IPS-NIHi11 (cell line): ENCODE results near the gene PPIL3.
"Not testable (repeated sequence)": the region's sequence is repeated elsewhere in the genome, so short reads cannot be mapped to it uniquely, and the experiment has no call there.

Source experiments
- DNase-seq: peaks from one replicate; pipeline ENCODE4 v3.0.0; 2012; ENCODE audit warnings: mixed read lengths, low spot score

The PPIL3 gene

GRCh38 chr2:200888704-200889625 lies at the start of gene PPIL3, which contains the start of gene NIF3L1:
Gene PPIL3, minus strand, starts transcription at chr2:200889077. Its CDS starts 1,462 bp downstream, at chr2:200887615.
Gene NIF3L1, plus strand, starts transcription at chr2:200889371. Its CDS starts 2,573 bp downstream, at chr2:200891944.
- DNase-seq, result peak; percentile 90

DNA sequence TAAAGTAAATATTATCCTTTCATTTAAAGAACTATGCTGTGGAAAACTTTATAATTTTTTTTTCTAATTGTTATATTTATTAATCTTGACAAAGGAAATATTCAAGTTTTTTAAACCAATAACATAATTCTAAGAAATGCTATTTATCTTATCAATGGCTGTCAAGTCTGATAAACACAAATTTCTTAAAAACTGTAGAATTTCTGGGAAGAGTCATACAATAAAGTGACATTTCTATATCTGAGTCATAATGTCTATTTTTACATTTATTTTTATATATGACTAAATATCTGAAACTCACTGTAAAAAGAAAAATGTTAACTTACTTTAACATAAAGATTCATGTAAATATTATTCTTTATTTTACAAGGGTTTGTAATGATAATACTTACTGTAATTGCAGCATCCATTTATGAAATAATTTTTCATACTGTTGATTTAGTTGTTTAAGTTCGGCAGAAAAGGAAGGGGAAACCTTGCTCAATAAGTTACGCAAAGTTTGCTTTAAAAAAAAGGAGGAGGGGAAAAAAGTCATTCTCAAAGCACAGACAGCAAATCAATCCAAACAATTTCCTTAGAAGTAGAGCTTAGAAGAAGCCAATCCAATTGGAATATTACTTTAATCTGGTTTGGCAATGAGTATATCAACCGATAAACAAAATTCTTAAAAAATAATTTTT lies 42.2 kb upstream of the PPIL3 start:
- DNase-seq, result no peak

GRCh38 chr2:200929334-200930249 lies 40.7 kb upstream of the PPIL3 start:
- no peak for DNase-seq

DNA sequence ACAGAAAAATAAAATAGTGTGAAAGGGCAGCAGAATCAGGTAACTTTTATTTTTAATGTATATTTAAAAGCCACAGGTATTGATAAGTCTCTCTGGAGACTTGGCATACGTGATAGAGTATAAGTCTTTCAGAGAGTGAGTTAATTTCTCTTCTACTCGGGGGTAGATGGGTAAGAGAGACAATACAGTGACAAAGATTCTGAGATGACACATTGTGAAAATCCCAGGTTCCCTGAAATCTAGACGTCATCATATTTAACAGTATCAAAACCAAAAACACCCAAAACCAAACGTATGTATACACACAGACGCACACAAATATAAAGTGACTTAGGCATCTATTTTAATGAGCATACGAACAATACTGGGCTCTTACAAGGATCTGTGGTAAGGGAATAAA lies 33.6 kb upstream of the PPIL3 start:
- no peak for DNase-seq

DNA sequence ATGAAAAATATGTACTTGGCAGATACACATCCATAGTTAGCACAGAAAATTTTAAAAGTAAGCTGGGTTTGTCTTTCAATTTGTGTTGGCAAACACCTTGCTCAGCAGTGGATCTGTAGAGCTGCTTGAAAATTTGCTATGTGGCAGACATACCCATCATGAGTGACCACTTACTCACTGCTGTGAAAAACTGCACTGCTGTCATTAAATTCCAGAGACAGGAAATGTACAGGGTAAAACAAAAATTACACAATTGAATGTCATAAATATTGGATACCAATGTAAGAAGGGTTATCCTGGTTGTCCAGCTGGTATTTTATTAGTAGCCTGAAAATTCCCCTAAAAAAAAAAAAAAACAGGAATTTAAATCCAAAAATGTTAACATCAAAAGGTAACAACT lies 24.8 kb upstream of the PPIL3 start:
- no peak for DNase-seq

- DNase-seq, result no peak
Measured at GRCh38 chr2:200909958-200910357, 21.1 kb upstream of the PPIL3 start.

GRCh38 chr2:200905618-200906296 lies 16.9 kb upstream of the PPIL3 start:
- peak; percentile 60 for DNase-seq

GRCh38 chr2:200901459-200902072 lies 12.7 kb upstream of the PPIL3 start:
- peak; percentile 93 for DNase-seq

- no peak for DNase-seq
Measured at GRCh38 chr2:200899482-200899881, 10.6 kb upstream of the PPIL3 start.

GRCh38 chr2:200881715-200882249 lies 7.1 kb downstream of the PPIL3 start:
- not testable (repeated sequence) for DNase-seq

DNA sequence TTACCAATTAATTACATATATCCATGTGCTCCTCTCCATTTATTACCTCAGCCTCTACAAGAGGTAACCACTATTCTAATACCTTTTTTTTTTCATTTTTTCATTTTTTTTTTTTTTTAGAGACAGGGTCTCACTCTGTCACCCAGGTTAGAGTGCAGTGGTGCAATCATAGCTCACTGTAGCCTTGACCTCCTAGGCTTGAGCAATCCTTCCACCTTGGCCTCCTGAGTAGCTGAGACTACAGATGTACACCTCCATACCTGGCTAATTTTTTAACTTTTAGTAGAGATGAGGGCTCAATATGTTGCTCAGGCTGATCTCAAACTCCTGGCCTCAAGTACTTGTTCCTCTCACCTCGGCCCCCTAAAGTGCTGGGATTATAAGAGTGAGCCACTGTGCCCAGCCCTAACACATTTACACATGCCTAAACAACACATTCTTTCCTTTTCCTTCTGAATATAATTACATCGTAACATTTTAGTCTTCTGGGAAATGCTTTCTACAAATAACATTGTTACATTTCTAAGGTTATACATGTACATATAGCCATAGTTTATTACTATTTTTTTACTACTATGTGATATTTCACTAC lies 10.5 kb downstream of the PPIL3 start:
- DNase-seq, result no peak

- DNase-seq, result no peak
Measured at GRCh38 chr2:200877443-200877842, 11.4 kb downstream of the PPIL3 start.

DNA sequence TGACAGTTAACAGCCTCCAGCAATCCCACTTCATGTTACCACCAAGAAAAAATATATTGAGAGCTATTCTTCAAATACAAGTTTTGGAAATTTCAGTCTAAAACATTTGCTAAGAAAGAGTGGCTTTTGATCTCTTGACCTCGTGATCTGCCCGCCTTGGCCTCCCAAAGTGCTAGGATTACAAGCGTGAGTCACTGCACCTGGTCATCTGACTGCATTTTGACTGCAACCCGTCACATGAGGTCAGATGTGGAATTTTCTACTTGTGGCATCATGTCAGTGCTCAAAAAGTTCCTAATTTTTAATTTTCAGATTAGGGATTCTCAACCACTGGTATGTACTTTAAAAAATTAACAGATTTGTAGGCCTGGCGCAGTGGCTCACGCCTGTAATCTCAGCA lies 15.3 kb downstream of the PPIL3 start:
- DNase-seq, result no peak

GRCh38 chr2:200871151-200871550 lies 17.7 kb downstream of the PPIL3 start:
- DNase-seq, result no peak

DNA sequence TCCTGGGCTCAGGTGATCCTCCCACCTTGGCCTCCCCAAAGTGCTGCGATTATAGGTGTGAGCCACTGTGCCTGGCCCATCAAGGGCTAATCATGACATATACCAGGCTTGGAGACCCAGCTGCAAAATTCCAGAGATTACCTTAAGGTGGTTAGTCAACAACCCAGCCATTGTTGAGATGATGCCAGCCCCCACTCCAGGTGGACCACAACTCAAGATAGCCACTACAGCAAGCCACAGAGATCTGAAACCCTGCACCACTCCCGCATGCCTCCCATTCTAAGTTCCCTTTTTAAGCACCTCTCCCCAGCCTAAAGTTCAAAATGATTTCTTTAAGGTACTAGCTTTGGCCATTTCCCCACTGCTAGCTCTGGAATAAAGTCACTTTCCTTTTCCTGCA lies 19.9 kb downstream of the PPIL3 start:
- no peak for DNase-seq

DNA sequence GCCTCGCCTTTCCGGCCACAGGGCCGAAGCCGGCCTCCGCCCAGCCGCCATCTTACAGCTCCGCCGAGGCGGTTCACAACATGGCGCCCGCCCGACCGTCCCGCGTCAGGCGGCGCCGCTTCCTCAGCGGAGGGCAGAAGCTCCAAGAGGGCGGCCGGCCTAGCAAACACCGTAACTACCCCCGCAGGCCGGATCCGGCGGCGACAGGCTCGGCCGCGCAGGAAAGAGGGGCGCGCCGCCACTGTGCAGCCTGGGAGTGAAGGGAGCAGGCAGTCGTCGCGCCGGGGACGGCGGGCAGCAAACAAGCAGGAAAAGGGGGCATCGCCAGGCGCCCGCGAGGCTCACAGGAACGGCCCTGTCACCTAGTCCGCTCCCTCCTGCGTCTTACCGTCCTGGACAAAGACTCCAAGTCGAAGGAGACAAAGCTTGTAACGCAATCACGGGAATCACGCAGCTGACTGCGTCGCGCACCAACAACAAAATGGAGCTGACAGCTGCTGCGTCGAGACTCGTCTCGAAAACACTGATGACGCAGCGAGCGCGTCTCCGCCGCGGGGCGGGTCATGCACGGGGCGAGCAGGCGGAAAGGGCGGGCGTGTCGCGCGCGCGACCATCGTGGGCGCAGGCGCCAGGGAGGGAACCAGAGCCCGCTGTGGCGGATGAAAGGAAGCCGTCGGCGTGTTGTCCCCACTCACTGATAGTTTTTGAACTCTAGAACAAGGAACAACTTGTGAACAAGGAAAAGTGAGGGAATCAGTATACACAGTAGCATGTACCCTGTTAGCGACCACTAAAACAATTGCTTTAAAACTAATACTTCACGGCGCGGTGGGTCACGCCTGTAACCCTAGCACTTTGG lies 24.5 kb downstream of the PPIL3 start, which contains the start of gene CLK1:
Gene CLK1, minus strand, starts transcription at position 483 of the 859 bp plus-strand sequence. CDS start 2,796 bp downstream, outside the sequence.
- peak; percentile 93 for DNase-seq

- DNase-seq, result no peak
Measured at GRCh38 chr2:200863782-200864175, 25.1 kb downstream of the PPIL3 start.

DNA sequence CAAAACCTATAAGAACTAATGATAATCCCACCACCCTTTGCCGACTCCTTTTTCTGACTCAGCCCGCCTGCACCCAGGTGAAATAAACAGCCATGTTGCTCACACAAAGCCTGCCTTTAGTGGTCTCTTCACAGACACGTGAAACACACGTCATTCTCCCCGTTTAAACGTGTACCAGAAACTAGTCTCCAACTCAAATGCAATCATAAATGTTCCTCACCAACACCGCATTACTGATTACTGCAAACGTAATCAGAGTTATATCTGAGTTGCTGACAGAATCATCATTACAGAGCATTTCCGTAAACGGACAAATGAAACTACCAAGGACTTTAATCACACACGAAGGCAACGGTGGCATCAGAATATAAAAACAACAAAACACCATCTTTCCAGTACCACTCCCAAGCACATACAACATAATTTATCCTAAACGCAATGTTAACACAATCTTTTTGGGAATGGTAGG lies 26.3 kb downstream of the PPIL3 start:
- no peak for DNase-seq

DNA sequence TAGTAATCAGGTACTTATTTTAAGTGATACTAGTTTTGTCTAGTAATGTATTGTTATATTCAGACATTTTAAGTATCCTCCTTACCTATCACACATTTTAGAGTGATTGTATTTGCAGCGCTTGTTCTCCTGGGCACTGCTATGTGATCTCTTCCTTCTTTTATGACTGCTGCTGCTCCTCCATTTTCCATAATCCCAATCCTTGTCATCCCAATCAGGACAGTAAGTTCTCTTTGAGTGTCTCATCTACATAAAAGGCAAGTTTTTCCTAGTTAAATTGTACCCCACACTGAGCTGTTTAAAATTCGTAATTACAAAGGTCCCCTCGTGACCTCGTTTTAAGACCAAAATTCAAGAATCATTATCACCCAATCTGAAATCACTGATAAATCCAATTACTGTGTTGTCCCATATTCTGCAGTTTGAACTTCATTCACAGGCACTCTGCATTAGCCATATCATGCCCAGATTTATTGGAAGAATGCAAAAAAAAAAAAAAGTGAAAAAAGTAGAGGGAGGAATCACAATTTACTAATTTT lies 27.2 kb downstream of the PPIL3 start:
- DNase-seq, result no peak
